ENCODE data around the gene NEK6. TPM values are rescaled to one million over a fixed set of nuclear protein-coding genes. Genes with fewer than 3 reads are reported as not detected.

Gene NEK6
- total RNA-seq, 1 experiment from 2014 or later: 57.9 TPM

DNA sequence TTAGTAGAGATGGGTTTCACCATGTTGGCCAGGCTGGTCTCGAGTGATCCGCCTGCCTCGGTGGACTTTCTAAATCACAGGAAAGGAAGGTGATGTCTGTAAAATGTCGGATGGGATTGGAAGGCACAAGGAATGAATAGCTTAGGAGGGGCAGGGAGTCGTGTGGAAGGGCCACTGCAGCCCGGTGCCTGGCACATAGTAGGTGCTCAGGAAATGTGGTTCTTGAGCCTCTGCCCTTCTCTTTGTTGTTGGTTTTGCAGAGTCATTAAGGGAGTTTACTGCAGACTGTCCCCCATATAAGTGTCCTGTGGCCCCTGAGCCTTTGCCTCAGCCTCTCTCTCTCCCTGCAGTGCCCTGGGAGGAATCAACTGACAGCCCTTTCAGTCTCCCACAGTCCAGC, 11.8 kb downstream of the NEK6 start:
- intact Hi-C loops (cut with micrococcal nuclease; ENCODE audit: unreplicated experiment): loop anchor here (10.0 kb wide), 1 partner anchor 225 kb away; no protein-coding TSS in a partner anchor
- ChIA-PET POLR2A (ENCODE audit: unreplicated experiment) (no interaction called here), CTCF (no interaction called here)
- Histone ChIP-seq H3K9me2 (ENCODE audit: insufficient read depth) (no peaks in the 10 kb centered on the region), H3K4me2 (no peak overlapping the region), H3F3A (ENCODE audit: insufficient read depth, low read depth) (no peaks in the 10 kb centered on the region), H3K36me3 (ENCODE audit: low read depth) (no peaks in the 10 kb centered on the region), H3K4me1 (replicated peaks; ENCODE audit: insufficient read depth) (no peaks in the 10 kb centered on the region), H3K27ac (no peak overlapping the region), H3K4me3 (no peak overlapping the region), H3K27me3 (ENCODE audit: insufficient read depth, low read depth) (no peaks in the 10 kb centered on the region), H3K9me3 (ENCODE audit: insufficient read depth, low read depth) (no peaks in the 10 kb centered on the region), H2AFZ (no peak overlapping the region), H3K79me2 (ENCODE audit: low read depth) (peaks cover 46% of the 10 kb centered on the region), H4K20me1 (ENCODE audit: insufficient read depth) (peaks cover 17% of the 10 kb centered on the region; the same call in 1 of the 2 replicates)
- TF ChIP-seq EZH2 (IDR thresholded peaks at IDR 0.05; ENCODE audit: low read depth): no peak
- TF ChIP-seq CTCF (conservative IDR thresholded peaks at IDR 0.05): no peak
- BruUV-seq (replicated peaks): no TSS peak
- no peak for DNase-seq

- peaks cover 17% of the 10 kb centered on the region; the same call in 1 of the 2 replicates for H4K20me1 ChIP-seq (ENCODE audit: insufficient read depth)
- no peak for TF ChIP-seq CTCF (conservative IDR thresholded peaks at IDR 0.05)
- TF ChIP-seq EZH2 (IDR thresholded peaks at IDR 0.05; ENCODE audit: low read depth): no peak
- no peaks in the 10 kb centered on the region for H3K27me3 ChIP-seq (ENCODE audit: insufficient read depth, low read depth)
- BruUV-seq (replicated peaks): no TSS peak
- H3K4me3 ChIP-seq: no peak overlapping the region
- no peak overlapping the region for H3K4me2 ChIP-seq
- intact Hi-C loops (cut with micrococcal nuclease; ENCODE audit: unreplicated experiment): no loop called here
- no peak for DNase-seq
- no peaks in the 10 kb centered on the region for H3K36me3 ChIP-seq (ENCODE audit: low read depth)
- POLR2A ChIA-PET (ENCODE audit: unreplicated experiment): interaction anchor here (0.6 kb wide), 1 partner anchor 12 kb away, joined by 10 read pairs; no protein-coding TSS in a partner anchor
- no peaks in the 10 kb centered on the region for H3K9me3 ChIP-seq (ENCODE audit: insufficient read depth, low read depth)
- no peaks in the 10 kb centered on the region for H3F3A ChIP-seq (ENCODE audit: insufficient read depth, low read depth)
- no peak overlapping the region for H3K27ac ChIP-seq
- CTCF ChIA-PET: no interaction called here
- H3K4me1 ChIP-seq (replicated peaks; ENCODE audit: insufficient read depth): no peaks in the 10 kb centered on the region
- H2AFZ ChIP-seq: no peak overlapping the region
- H3K79me2 ChIP-seq (ENCODE audit: low read depth): peaks cover 40% of the 10 kb centered on the region
- no peaks in the 10 kb centered on the region for H3K9me2 ChIP-seq (ENCODE audit: insufficient read depth)
These were observed 13.0 kb downstream of the NEK6 start for GRCh38 chr9:124270504-124271335.

- Histone ChIP-seq H3K9me2 (ENCODE audit: insufficient read depth) (no peaks in the 10 kb centered on the region), H3K9me3 (ENCODE audit: insufficient read depth, low read depth) (no peaks in the 10 kb centered on the region), H3K36me3 (ENCODE audit: low read depth) (no peaks in the 10 kb centered on the region), H3F3A (ENCODE audit: insufficient read depth, low read depth) (no peaks in the 10 kb centered on the region), H3K4me2 (no peak overlapping the region), H3K4me1 (replicated peaks; ENCODE audit: insufficient read depth) (no peaks in the 10 kb centered on the region), H3K27ac (no peak overlapping the region), H2AFZ (no peak overlapping the region), H3K27me3 (ENCODE audit: insufficient read depth, low read depth) (no peaks in the 10 kb centered on the region), H3K79me2 (ENCODE audit: low read depth) (peaks cover 35% of the 10 kb centered on the region), H3K4me3 (no peak overlapping the region), H4K20me1 (ENCODE audit: insufficient read depth) (peaks cover 17% of the 10 kb centered on the region; the same call in 1 of the 2 replicates)
- no peak for DNase-seq
- BruUV-seq (replicated peaks): no TSS peak
- ChIA-PET POLR2A (ENCODE audit: unreplicated experiment) (no interaction called here), CTCF (no interaction called here)
- intact Hi-C loops (cut with micrococcal nuclease; ENCODE audit: unreplicated experiment): no loop called here
- no peak for TF ChIP-seq EZH2 (IDR thresholded peaks at IDR 0.05; ENCODE audit: low read depth)
- no peak for TF ChIP-seq CTCF (conservative IDR thresholded peaks at IDR 0.05)
These were observed 13.9 kb downstream of the NEK6 start for GRCh38 chr9:124271660-124272059.

All from PC-9 (cell line).